ENCODE measurements around the gene GIMAP7.
"Not testable (repeated sequence)": the region's sequence is repeated elsewhere in the genome, so short reads cannot be mapped to it uniquely, and the experiment has no call there.

Gene GIMAP7

GRCh38 chr7:150476285-150476684 lies 38.4 kb upstream of the GIMAP7 start:
- H3K4me3 ChIP-seq (replicated peaks in 1 of 2; ENCODE audit: low read depth in 2 of 2, low read length in 2 of 2) = no peak overlapping the region
- no peak for TF ChIP-seq CTCF (IDR thresholded peaks at IDR 0.05; ENCODE audit: low read depth, low read length)
- DNase-seq (ENCODE audit: low read depth in 2 of 2) = no peak

GRCh38 chr7:150476819-150477631 lies 37.6 kb upstream of the GIMAP7 start:
- no peak for DNase-seq (ENCODE audit: low read depth in 2 of 2)
- no peak for TF ChIP-seq CTCF (IDR thresholded peaks at IDR 0.05; ENCODE audit: low read depth, low read length)
- no peak overlapping the region for H3K4me3 ChIP-seq (replicated peaks in 1 of 2; ENCODE audit: low read depth in 2 of 2, low read length in 2 of 2)

GRCh38 chr7:150479023-150479716 lies 35.5 kb upstream of the GIMAP7 start:
- H3K4me3 ChIP-seq (replicated peaks in 1 of 2; ENCODE audit: low read depth in 2 of 2, low read length in 2 of 2) = no peak overlapping the region
- DNase-seq (ENCODE audit: low read depth in 2 of 2) = no peak
- TF ChIP-seq CTCF (IDR thresholded peaks at IDR 0.05; ENCODE audit: low read depth, low read length) = no peak

GRCh38 chr7:150481186-150481920 lies 33.3 kb upstream of the GIMAP7 start:
- DNase-seq (ENCODE audit: low read depth in 2 of 2) = no peak
- no peak overlapping the region for H3K4me3 ChIP-seq (replicated peaks in 1 of 2; ENCODE audit: low read depth in 2 of 2, low read length in 2 of 2)
- no peak for TF ChIP-seq CTCF (IDR thresholded peaks at IDR 0.05; ENCODE audit: low read depth, low read length)

GRCh38 chr7:150481922-150482321 lies 32.8 kb upstream of the GIMAP7 start:
- DNase-seq (ENCODE audit: low read depth in 2 of 2) = no peak
- H3K4me3 ChIP-seq (replicated peaks in 1 of 2; ENCODE audit: low read depth in 2 of 2, low read length in 2 of 2) = no peak overlapping the region
- no peak for TF ChIP-seq CTCF (IDR thresholded peaks at IDR 0.05; ENCODE audit: low read depth, low read length)

GRCh38 chr7:150483514-150483913 lies 31.2 kb upstream of the GIMAP7 start:
- H3K4me3 ChIP-seq (replicated peaks in 1 of 2; ENCODE audit: low read depth in 2 of 2, low read length in 2 of 2); DNase-seq (ENCODE audit: low read depth in 2 of 2): not testable (repeated sequence)

GRCh38 chr7:150484071-150484470 lies 30.6 kb upstream of the GIMAP7 start:
- not testable (repeated sequence) for H3K4me3 ChIP-seq (replicated peaks in 1 of 2; ENCODE audit: low read depth in 2 of 2, low read length in 2 of 2); DNase-seq (ENCODE audit: low read depth in 2 of 2)

Measured in cardiac fibroblast (primary cell).